ENCODE results near the gene NAALADL2.
A peak's percentile ranks its signal among the peaks of the same experiment; 100 is the strongest.

The NAALADL2 gene

DNA sequence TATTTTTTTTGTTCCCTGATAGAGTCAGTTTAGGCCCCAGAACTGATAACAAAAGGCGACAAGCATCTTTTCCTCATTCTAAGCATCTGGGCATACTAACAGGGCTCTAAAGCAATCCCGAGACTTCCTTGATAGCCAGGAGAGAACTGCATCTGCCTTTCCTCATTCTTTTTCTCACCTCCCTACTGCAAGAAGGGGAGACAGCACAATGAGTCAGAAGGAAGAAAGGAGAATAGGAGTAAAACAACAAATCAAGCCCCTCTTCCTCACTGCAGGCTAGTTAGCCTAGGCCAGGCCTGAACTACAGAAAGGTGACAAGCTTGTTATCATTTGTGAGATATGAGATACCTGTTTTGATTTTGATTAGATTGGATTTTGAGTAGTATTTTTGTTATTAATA lies 97.9 kb downstream of the NAALADL2 start:
- no peak for DNase-seq (ENCODE audit: low read depth in 1 of 2, low spot score in 1 of 2)
- TF ChIP-seq JUND (IDR thresholded peaks at IDR 0.05; ENCODE audit: low read depth), result no peak
- in situ Hi-C loops (cut with HindIII; ENCODE audit: low pct_unique_long_range_greater_than_20kb, low sequenced_read_pairs), result no loop called here

DNA sequence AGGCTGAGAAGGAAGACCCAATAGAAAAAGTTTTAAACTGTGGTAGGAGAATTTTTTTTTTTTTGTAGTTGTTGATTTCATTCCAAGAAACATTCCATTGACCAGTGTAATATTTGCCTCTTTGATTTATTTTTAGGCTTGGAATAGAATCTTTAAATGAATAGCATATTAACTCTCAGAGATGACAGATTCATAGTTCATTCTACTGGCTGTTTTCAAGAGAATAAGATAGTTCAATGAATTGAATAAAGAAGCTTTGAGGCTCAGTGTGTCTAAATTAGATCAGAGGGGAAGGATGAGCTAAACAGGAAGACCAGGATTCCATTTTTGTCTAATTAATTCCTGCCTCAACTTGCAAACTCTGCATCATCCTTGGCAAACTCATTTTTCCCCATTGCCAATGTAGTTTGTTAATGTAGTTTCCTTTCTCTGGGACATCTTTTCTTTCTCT lies 98.4 kb downstream of the NAALADL2 start:
- no peak for DNase-seq (ENCODE audit: low read depth in 1 of 2, low spot score in 1 of 2)
- no peak for TF ChIP-seq JUND (IDR thresholded peaks at IDR 0.05; ENCODE audit: low read depth)

DNA sequence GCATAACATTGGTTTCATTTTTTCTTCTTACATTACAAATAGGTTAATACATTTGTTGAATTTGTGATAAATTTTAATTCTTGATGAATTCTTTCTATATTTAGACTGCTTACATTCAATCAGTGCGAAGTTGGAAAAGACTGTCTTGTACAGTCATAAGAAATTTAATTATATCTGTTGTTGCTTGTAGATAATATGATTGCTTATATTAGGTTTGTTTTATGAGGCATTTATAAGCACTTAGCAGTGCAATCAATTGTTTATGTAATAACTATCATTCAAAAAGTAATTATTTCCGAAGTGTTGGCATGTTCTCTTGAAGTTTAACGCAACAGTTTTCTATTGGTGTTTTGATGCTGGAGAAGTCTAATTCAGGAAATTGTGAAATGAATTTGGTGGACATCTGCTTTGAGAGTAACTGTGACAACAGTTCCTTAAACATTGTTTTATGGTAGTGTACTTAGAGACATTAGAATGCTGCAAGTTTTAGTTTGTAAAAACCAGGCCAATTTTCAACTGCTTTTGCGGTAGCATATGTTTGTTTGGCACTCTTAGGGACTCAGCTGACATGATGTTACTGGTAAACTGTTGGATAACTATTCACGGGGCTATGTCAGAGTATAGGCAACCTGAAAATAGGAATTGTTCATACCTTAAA lies 99.7 kb downstream of the NAALADL2 start:
- no peak for DNase-seq (ENCODE audit: low read depth in 1 of 2, low spot score in 1 of 2)
- in situ Hi-C loops (cut with HindIII; ENCODE audit: low pct_unique_long_range_greater_than_20kb, low sequenced_read_pairs), result no loop called here
- no peak for TF ChIP-seq JUND (IDR thresholded peaks at IDR 0.05; ENCODE audit: low read depth)

More for the DNA sequence above, 98.4 kb downstream of the NAALADL2 start:
- in situ Hi-C loops (cut with HindIII; ENCODE audit: low pct_unique_long_range_greater_than_20kb, low sequenced_read_pairs), result no loop called here

DNA sequence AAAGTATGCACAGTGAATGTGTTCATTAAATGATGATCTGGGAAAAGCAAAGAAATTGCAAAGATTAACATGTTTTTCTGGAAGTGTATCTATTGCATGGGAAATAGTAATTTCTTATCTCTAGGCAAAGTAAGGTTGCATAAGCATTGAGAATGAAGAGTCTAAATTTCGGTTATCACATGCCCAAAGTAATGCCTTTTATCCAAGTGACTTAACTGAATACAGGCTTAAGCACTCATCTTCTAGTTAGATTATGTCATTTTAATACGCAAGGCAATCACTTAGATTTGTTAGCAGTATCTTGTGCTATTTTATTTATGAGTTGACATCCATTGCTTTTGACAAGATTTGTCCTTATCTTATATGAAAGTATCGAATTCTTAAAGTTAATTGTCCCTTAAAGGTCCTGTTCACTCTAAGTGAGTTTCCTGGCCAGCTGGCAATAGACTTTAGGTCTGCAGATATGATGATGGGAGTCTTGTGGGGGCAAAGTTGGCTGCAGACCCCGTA lies 100.5 kb downstream of the NAALADL2 start:
- no peak for DNase-seq (ENCODE audit: low read depth in 1 of 2, low spot score in 1 of 2)
- no peak for TF ChIP-seq JUND (IDR thresholded peaks at IDR 0.05; ENCODE audit: low read depth)
- in situ Hi-C loops (cut with HindIII; ENCODE audit: low pct_unique_long_range_greater_than_20kb, low sequenced_read_pairs), result no loop called here

DNA sequence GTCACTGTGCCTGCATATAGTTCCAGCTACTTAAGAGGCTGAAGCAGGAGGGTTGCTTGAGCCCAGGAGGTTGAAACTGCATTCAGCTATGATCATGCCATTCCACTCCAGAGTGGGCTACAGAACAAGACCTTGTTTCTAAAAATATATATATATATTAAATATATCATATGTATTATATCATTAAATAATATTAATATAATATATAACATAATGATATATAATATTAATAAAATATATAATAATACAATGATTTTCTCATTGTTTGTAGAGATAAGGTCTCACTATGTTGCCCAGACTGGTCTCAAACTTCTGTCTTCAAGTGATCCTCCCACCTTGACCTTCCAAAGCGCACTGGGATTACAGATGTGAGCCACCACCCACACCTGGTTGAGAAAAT lies 101.8 kb downstream of the NAALADL2 start:
- TF ChIP-seq JUND (IDR thresholded peaks at IDR 0.05; ENCODE audit: low read depth), result no peak
- in situ Hi-C loops (cut with HindIII; ENCODE audit: low pct_unique_long_range_greater_than_20kb, low sequenced_read_pairs), result no loop called here
- no peak for DNase-seq (ENCODE audit: low read depth in 1 of 2, low spot score in 1 of 2)

DNA sequence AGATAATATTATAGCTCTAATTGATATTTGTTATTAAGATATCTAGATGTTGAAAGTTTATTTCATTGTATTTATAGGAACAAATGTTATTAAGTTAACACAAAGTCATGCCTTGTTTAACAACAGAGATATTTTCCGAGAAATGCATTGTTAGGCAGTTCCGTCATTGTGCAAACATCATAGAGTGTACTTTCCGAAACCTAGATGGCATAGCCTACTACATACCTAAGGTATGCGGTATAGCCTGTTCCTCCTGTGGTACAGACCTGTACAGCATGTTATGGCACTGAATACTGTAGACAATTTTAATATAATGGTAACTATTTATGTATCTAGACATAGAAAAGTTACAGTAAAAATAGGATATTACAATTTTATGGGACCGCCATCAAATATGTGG lies 114.3 kb downstream of the NAALADL2 start:
- peak; percentile 100 for TF ChIP-seq JUND (IDR thresholded peaks at IDR 0.05; ENCODE audit: low read depth)
- DNase-seq (ENCODE audit: low read depth in 1 of 2, low spot score in 1 of 2), result peak; percentile 44 to 99
- in situ Hi-C loops (cut with HindIII; ENCODE audit: low pct_unique_long_range_greater_than_20kb, low sequenced_read_pairs), result no loop called here

DNA sequence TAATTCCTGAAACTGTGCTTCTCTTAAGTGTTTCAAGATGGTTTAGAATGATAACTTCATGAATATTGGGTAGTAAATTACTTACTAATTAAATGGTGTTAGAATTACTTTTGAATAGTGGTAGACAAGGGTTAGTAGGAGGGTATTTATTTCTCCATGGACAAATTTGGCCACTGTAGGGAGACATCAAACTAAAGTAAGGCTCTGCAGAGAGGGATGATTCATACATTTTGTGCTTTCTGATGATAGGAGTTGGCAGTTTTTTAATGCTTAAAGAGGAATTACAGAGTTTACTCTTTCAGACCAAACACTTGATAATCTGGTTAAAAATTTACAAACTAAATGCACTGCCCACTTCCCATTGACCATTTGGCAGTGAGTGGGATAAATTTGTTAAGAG lies 127.6 kb downstream of the NAALADL2 start:
- DNase-seq (ENCODE audit: low read depth in 1 of 2, low spot score in 1 of 2), result no peak
- in situ Hi-C loops (cut with HindIII; ENCODE audit: low pct_unique_long_range_greater_than_20kb, low sequenced_read_pairs), result no loop called here
- no peak for TF ChIP-seq JUND (IDR thresholded peaks at IDR 0.05; ENCODE audit: low read depth)

DNA sequence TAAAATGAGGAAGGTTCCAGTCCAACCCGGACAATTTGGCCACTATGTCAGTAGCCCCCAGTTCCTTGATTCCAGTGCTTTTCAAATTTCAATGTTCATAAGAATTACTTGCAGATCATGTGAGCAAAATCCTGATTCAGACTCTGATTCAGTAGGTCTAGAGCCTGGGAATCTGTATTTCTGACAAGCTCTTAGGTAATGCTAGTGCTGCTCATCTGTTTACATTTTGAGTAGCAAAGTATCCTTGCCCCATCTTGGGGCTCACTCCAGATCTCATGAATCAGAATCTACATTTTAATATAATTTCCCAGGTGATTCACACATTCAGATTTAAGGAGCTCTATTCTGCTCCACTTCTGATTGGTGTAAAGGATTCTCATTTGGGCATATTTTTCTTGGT lies 142.0 kb downstream of the NAALADL2 start:
- no peak for TF ChIP-seq JUND (IDR thresholded peaks at IDR 0.05; ENCODE audit: low read depth)
- no peak for DNase-seq (ENCODE audit: low read depth in 1 of 2, low spot score in 1 of 2)
- in situ Hi-C loops (cut with HindIII; ENCODE audit: low pct_unique_long_range_greater_than_20kb, low sequenced_read_pairs), result no loop called here

DNA sequence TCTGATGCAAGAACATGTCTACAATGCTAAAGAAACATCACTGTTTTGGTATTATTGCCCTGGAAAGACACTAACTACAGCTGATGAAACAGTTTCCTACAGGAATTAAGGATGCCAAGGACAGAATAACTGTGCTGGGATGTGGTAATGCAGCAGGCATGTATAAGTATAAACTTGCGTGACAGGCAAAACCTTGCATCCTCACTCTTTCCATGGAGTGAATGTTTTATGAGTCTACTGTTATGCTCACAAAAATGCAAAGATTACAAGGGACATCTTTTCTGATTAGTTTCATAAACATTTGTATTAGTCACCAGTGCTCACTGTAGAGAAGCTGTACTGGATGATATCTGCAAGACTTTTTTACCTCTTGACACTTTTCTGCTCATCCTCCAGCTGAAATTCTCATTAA lies 143.6 kb downstream of the NAALADL2 start:
- TF ChIP-seq JUND (IDR thresholded peaks at IDR 0.05; ENCODE audit: low read depth), result no peak
- no peak for DNase-seq (ENCODE audit: low read depth in 1 of 2, low spot score in 1 of 2)
- in situ Hi-C loops (cut with HindIII; ENCODE audit: low pct_unique_long_range_greater_than_20kb, low sequenced_read_pairs), result no loop called here

DNA sequence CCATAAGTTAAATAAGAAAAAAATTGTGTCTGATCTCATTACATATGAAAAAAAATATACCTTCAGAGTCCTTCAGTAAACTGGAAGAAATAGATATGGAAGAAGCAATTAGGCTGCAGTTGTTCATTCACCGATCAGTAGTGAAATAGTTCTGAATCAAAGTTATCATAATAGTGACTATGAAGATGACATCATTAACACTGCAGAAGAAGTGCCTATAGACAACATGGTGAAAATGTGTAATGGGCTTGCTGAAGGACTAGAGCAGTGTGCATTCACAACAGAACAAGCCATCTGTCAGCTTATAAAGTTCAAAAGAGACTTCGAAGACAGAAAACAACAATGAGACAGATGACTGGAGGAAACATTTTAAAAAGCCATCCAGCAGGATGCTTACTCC lies 144.5 kb downstream of the NAALADL2 start:
- in situ Hi-C loops (cut with HindIII; ENCODE audit: low pct_unique_long_range_greater_than_20kb, low sequenced_read_pairs), result no loop called here
- no peak for TF ChIP-seq JUND (IDR thresholded peaks at IDR 0.05; ENCODE audit: low read depth)

DNA sequence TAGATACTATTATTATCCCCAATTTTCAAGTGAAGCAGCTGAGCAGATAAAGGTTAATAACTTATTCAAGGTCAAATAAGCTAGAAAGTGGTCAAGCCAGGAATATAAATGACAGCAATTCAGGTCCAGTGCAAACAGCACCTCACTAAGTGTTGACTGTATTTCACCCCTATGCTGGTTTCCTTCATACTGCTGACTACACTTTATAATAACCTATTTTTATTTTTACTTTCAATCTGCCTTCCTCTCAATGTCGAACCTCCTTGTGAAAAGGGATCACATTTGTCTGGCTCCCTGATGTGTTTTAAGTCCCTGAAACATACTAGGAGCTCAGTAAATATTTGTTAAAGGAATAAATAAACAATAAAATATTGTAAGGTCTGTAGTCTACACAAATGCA lies 146.1 kb downstream of the NAALADL2 start:
- no peak for TF ChIP-seq JUND (IDR thresholded peaks at IDR 0.05; ENCODE audit: low read depth)
- in situ Hi-C loops (cut with HindIII; ENCODE audit: low pct_unique_long_range_greater_than_20kb, low sequenced_read_pairs), result no loop called here
- DNase-seq (ENCODE audit: low read depth in 1 of 2, low spot score in 1 of 2), result peak in 1 of 2 experiments; percentile 20

More for the DNA sequence above, 144.5 kb downstream of the NAALADL2 start:
- no peak for DNase-seq (ENCODE audit: low read depth in 1 of 2, low spot score in 1 of 2)

DNA sequence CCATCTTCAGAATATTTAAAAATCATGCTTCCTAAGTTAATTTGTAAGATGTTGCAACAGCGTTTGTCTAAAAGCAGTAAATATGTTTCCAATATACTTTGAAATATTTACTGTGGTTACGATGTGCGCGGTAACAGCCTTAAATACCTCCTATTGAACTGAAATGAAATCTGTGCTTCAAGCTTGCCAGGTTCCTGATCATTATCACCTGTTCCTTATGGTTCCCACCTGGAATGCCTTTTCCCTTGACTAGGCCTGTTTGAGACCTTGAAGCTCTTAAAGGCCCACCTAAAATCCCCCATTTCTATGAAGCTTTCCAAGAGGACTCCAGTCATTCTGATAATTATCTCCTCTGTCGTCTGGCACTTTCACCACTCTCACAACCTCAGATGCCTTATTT lies 146.7 kb downstream of the NAALADL2 start:
- in situ Hi-C loops (cut with HindIII; ENCODE audit: low pct_unique_long_range_greater_than_20kb, low sequenced_read_pairs), result no loop called here
- peak in 1 of 2 experiments; percentile 58 for DNase-seq (ENCODE audit: low read depth in 1 of 2, low spot score in 1 of 2)
- TF ChIP-seq JUND (IDR thresholded peaks at IDR 0.05; ENCODE audit: low read depth), result no peak

DNA sequence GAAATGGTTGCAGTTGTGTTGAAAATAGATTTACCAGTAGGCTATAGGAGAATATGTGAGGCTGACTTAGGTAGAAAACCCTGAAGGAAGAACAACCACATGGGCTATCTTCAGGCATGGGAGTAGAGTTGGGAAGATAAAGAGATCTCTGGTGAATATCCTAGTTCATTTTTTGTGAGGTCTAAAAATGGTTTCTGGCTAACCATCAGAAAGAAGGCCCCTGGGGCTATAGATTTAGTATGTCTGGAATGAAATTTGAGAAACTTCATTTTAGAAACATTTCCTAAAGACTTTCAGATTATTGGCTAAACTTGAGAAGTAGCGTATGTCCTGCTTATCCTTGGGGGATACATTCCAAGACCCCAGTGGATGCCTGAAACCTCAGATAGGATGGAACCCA lies 148.2 kb downstream of the NAALADL2 start:
- no peak for TF ChIP-seq JUND (IDR thresholded peaks at IDR 0.05; ENCODE audit: low read depth)
- in situ Hi-C loops (cut with HindIII; ENCODE audit: low pct_unique_long_range_greater_than_20kb, low sequenced_read_pairs), result no loop called here
- no peak for DNase-seq (ENCODE audit: low read depth in 1 of 2, low spot score in 1 of 2)

DNA sequence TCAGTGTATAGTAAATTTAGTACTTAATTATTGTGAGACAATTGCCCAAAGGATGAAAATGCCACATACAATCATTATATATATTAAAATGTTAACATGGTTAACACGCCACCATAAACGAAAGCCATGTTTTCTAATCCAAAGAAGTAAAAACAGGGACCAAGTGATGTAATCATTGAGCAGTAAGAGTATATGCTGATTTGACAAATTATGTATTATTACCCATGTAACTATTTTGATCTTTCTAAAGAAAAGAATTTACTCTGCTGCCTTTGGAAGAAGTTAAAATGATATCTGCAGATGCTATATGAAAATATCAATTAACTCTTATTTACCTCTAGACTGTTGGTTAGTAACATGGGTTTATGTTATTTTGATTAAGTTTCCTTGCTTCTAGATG lies 150.2 kb downstream of the NAALADL2 start:
- in situ Hi-C loops (cut with HindIII; ENCODE audit: low pct_unique_long_range_greater_than_20kb, low sequenced_read_pairs), result no loop called here
- no peak for DNase-seq (ENCODE audit: low read depth in 1 of 2, low spot score in 1 of 2)
- no peak for TF ChIP-seq JUND (IDR thresholded peaks at IDR 0.05; ENCODE audit: low read depth)
